Prostate gland (tissue), 2 donors: ENCODE measurements around the gene UBE4B. TPM values are rescaled to one million over a fixed set of nuclear protein-coding genes. Genes with fewer than 3 reads are reported as not detected.

Experiments used
- DNase-seq: peaks from one replicate; pipeline ENCODE4 v3.0.0-alpha.2; 2019; ENCODE audit warnings: low spot score
- H3K27ac ChIP-seq, 2 donors: fragments of 200-600 bp; sonication (generic); 2 replicates each; pipeline ENCODE4 v1.5.1; 2017 to 2019
- H3K27me3 ChIP-seq: fragments of 200-600 bp; sonication (generic); replicated peaks from 2 replicates; pipeline ENCODE4 v1.5.1; 2019; ENCODE audit not compliant: insufficient read depth
- H3K36me3 ChIP-seq, 2 donors: fragments of 200-600 bp; sonication (generic); 1 replicate in 1 of 2; 2 replicates in 1 of 2; pipeline versions ENCODE4 v1.5.1 to v1.8.1; 2017 to 2019
- H3K4me1 ChIP-seq: fragments of 200-600 bp; sonication (generic); replicated peaks from 2 replicates; pipeline ENCODE4 v1.5.1; 2019
- H3K4me3 ChIP-seq, 2 donors: fragments of 200-600 bp; sonication (generic); 2 replicates each; pipeline ENCODE4 v1.5.1; 2017 to 2019
- H3K9me3 ChIP-seq: fragments of 200-600 bp; sonication (generic); 2 replicates; pipeline ENCODE4 v1.5.1; 2017
- CTCF ChIP-seq, 4 experiments: fragments of 200-600 bp in 2 of 4; fragments of 450-650 bp in 2 of 4; sonication (generic) in 2 of 4; IDR thresholded peaks; 1 replicate in 3 of 4; 2 replicates in 1 of 4; pipeline ENCODE4 v1.5.1; 2016 to 2019; ENCODE audit warnings: antibody characterized with exemption in 4 of 4, mild to moderate bottlenecking in 2 of 4, moderate library complexity in 2 of 4
- POLR2A ChIP-seq: fragments of 450-650 bp; IDR thresholded peaks from one replicate; pipeline ENCODE4 v1.6.1; 2016; ENCODE audit warnings: antibody characterized with exemption, mild to moderate bottlenecking
- POLR2AphosphoS5 ChIP-seq: sonication (generic); formaldehyde crosslinking; IDR thresholded peaks from one replicate; pipeline ENCODE4 v1.6.1; 2017; ENCODE audit warnings: antibody characterized with exemption
- WGBS: methylation state at CpG from one replicate; pipeline ENCODE4 v1.1.5; 2018; 5-methylcytosine and 5-hydroxymethylcytosine counted together
- intact Hi-C: fragments of 100-400 bp; cut with DNase I; formaldehyde crosslinking; loops from one replicate; pipeline ENCODE4 v1.14.2; 2022
- total RNA-seq, 2 donors: library from RNA; depleted of rRNA; stranded (reverse); fragments of >200 nt; gene quantifications; one replicate each; pipeline ENCODE4 v1.1.0, GENCODE V29; 2016

UBE4B gene
- total RNA-seq, 2 donors from 2014 or later: 49.0 to 68.1 TPM

- WGBS: 33% methylated on average over 11 of the region's 11 CpGs
- Histone ChIP-seq H3K27ac (peak overlapping the region; percentile 49 to 70), H3K4me3 (no peak overlapping the region), H3K4me1 (peaks cover 15% of the 10 kb centered on the region), H3K36me3 (no peaks in the 10 kb centered on the region), H3K9me3 (no peaks in the 10 kb centered on the region), H3K27me3 (no peaks in the 10 kb centered on the region)
- intact Hi-C loops: loop anchor here (2.0 to 5.0 kb wide), 2 partner anchors 42 to 76 kb away; partner anchors contain the start of gene UBE4B
- peak; percentile 90 for TF ChIP-seq POLR2AphosphoS5
- peak in 1 of 4 experiments; percentile 2 for TF ChIP-seq CTCF (IDR thresholded peaks at IDR 0.05)
- TF ChIP-seq POLR2A: no peak
- DNase-seq: peak; percentile 58
These were observed 76.4 kb downstream of the UBE4B start for GRCh38 chr1:10108948-10109708.

GRCh38 chr1:10113501-10113900, 80.7 kb downstream of the UBE4B start:
- no peak for DNase-seq
- TF ChIP-seq POLR2A (no peak), CTCF (IDR thresholded peaks at IDR 0.05) (no peak), POLR2AphosphoS5 (no peak)
- peaks cover 11% of the 10 kb centered on the region for H3K4me1 ChIP-seq
- H3K9me3 ChIP-seq: no peaks in the 10 kb centered on the region
- WGBS: 95% methylated on average over 12 of the region's 12 CpGs
- no peak overlapping the region for H3K4me3 ChIP-seq
- no peak overlapping the region for H3K27ac ChIP-seq
- intact Hi-C loops: no loop called here
- no peaks in the 10 kb centered on the region for H3K36me3 ChIP-seq
- no peaks in the 10 kb centered on the region for H3K27me3 ChIP-seq

- Histone ChIP-seq H3K9me3 (no peaks in the 10 kb centered on the region), H3K27ac (no peak overlapping the region), H3K27me3 (no peaks in the 10 kb centered on the region), H3K4me1 (peaks cover 3% of the 10 kb centered on the region), H3K36me3 (no peaks in the 10 kb centered on the region), H3K4me3 (no peak overlapping the region)
- intact Hi-C loops: no loop called here
- TF ChIP-seq POLR2A: no peak
- no peak for TF ChIP-seq POLR2AphosphoS5
- TF ChIP-seq CTCF (IDR thresholded peaks at IDR 0.05): no peak
- 60% methylated on average over 6 of the region's 6 CpGs for WGBS
- no peak for DNase-seq
These were observed 82.0 kb downstream of the UBE4B start for GRCh38 chr1:10114746-10115145.

- intact Hi-C loops: no loop called here
- WGBS: 24% methylated on average over 1 of the region's 1 CpG
These were observed 84.4 kb downstream of the UBE4B start for GRCh38 chr1:10117132-10117531.

More at GRCh38 chr1:10117132-10117531, 84.4 kb downstream of the UBE4B start:
- Histone ChIP-seq H3K4me3 (no peak overlapping the region), H3K27ac (peak overlapping the region; percentile 27 to 47), H3K27me3 (no peaks in the 10 kb centered on the region), H3K36me3 (no peaks in the 10 kb centered on the region), H3K4me1 (peaks cover 3% of the 10 kb centered on the region), H3K9me3 (no peaks in the 10 kb centered on the region)
- TF ChIP-seq CTCF (IDR thresholded peaks at IDR 0.05): peak in 1 of 4 experiments; percentile 34
- peak; percentile 72 for TF ChIP-seq POLR2AphosphoS5
- TF ChIP-seq POLR2A: no peak
- peak; percentile 59 for DNase-seq
